WI38 (cell line): ENCODE results near the gene MBTPS1.

Experiments used
- H3K4me3 ChIP-seq: 2 replicates; pipeline ENCODE4 v1.5.1; 2011; ENCODE audit warnings: low read depth, mild to moderate bottlenecking, control low read depth, low read length
- TF ChIP-seq, protein P1 (sequence below): IDR thresholded peaks from 2 replicates; pipeline ENCODE4 v1.5.1; 2012; ENCODE audit warnings: low read depth, mild to moderate bottlenecking, control low read depth, low read length

MBTPS1 gene

DNA sequence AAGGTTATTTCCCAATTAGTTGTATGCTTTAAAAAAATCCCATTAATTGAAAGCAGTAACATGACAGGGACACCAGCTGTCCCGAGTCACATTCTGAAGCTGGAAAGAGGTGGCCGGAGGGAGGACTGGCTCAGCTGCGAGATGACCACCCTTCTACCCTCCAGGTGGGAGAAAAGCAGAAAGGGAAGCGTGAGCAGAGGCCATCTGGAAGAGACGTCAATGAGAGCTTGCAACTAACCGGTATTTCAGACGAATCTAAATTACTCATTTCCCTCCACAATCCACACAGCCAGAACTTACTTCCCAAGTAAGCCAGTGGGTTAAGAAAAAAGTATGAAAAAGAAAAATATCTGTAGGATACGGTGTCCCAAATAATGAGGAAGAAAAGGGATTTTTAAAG is 45.6 kb downstream of the MBTPS1 start:
- TF ChIP-seq, protein P1, sequence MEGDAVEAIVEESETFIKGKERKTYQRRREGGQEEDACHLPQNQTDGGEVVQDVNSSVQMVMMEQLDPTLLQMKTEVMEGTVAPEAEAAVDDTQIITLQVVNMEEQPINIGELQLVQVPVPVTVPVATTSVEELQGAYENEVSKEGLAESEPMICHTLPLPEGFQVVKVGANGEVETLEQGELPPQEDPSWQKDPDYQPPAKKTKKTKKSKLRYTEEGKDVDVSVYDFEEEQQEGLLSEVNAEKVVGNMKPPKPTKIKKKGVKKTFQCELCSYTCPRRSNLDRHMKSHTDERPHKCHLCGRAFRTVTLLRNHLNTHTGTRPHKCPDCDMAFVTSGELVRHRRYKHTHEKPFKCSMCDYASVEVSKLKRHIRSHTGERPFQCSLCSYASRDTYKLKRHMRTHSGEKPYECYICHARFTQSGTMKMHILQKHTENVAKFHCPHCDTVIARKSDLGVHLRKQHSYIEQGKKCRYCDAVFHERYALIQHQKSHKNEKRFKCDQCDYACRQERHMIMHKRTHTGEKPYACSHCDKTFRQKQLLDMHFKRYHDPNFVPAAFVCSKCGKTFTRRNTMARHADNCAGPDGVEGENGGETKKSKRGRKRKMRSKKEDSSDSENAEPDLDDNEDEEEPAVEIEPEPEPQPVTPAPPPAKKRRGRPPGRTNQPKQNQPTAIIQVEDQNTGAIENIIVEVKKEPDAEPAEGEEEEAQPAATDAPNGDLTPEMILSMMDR = no peak

GRCh38 chr16:84069540-84069939 is 47.2 kb downstream of the MBTPS1 start:
- TF ChIP-seq, protein P1 = no peak
- H3K4me3 ChIP-seq = no peak overlapping the region

More for the DNA sequence above, 45.6 kb downstream of the MBTPS1 start:
- H3K4me3 ChIP-seq = no peak overlapping the region

- TF ChIP-seq, protein P1 = no peak
- no peak overlapping the region for H3K4me3 ChIP-seq
Measured at GRCh38 chr16:84068783-84069462, 47.8 kb downstream of the MBTPS1 start.

- TF ChIP-seq, protein P1 = no peak
- no peak overlapping the region for H3K4me3 ChIP-seq
Measured at GRCh38 chr16:84068041-84068440, 48.7 kb downstream of the MBTPS1 start.

DNA sequence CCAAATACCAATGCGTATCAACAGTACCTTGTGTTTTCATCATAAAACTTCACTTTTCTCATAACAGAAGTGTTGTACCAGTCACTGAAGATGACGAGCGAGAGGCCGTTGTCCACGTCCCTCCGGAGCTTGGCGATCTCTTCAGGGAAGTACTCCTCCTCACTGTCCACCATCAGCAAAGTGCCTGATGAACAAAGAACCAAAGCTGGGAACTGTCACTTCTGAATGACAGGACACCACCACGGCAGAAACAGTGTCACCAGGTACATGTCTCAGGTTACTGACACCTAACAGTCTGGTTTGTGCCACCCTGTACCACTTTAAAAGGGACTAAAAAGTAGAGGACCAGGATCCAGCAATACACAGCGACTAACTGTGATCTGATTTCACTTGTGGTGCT is 49.1 kb downstream of the MBTPS1 start:
- TF ChIP-seq, protein P1 = no peak
- H3K4me3 ChIP-seq = no peak overlapping the region

DNA sequence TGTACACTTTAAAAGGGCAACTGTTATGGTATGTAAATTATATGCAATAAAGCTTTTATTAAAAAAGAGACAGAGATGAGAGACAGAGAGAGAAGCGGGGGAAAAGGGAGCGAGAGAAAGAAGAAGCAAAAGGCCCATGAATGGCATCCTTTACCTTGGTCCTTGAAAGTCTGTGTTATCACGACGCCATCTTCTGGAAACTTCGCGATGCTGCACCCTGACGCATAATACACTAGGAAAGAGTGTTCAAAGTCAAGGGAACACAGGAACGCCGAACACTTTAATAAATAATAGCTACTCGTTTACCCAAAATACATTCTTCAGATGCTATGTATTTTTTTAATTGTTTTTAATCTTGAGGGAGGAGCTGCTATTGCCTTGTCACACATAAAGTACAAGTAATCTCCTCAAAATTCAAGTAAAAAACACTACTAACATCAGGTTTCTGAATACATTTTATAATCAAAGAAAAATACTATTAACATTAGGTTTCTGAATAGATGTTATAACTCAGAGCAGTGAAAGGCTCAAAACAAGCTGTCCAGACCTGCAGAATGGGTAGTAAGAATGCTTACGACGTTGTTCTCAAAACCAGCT is 51.1 kb downstream of the MBTPS1 start:
- TF ChIP-seq, protein P1 = peak; percentile 66
- H3K4me3 ChIP-seq = no peak overlapping the region

GRCh38 chr16:84063980-84064379 is 52.8 kb downstream of the MBTPS1 start:
- TF ChIP-seq, protein P1 = no peak
- H3K4me3 ChIP-seq = no peak overlapping the region
